Sigmoid colon (tissue), 4 donors: Measurements from ENCODE around the gene TMED4.

Experiments
- CTCF ChIP-seq, 4 experiments: fragments of 450-650 bp in 3 of 4; fragments of 200-600 bp in 1 of 4; IDR thresholded peaks; one replicate each; pipeline ENCODE4 v1.5.1; 2016 to 2019; ENCODE audit warnings: antibody characterized with exemption in 4 of 4, mild to moderate bottlenecking in 3 of 4, moderate library complexity in 2 of 4
- EP300 ChIP-seq, 4 donors: sonication (generic); formaldehyde crosslinking; IDR thresholded peaks; one replicate each; pipeline ENCODE4 v1.6.1; 2017; ENCODE audit warnings: antibody characterized with exemption in 4 of 4
- POLR2A ChIP-seq, 2 donors: fragments of 450-650 bp; IDR thresholded peaks; one replicate each; pipeline ENCODE4 v1.6.1; 2016; ENCODE audit warnings: antibody characterized with exemption in 2 of 2, mild to moderate bottlenecking in 2 of 2, moderate library complexity in 2 of 2
- POLR2AphosphoS5 ChIP-seq, 4 donors: sonication (generic); formaldehyde crosslinking; IDR thresholded peaks; one replicate each; pipeline ENCODE4 v1.6.1; 2017; ENCODE audit warnings: antibody characterized with exemption in 4 of 4

GRCh38 chr7:44599222-44599621, 17.2 kb upstream of the TMED4 start:
- no peak for TF ChIP-seq POLR2A (IDR thresholded peaks at IDR 0.05)
- TF ChIP-seq EP300 (IDR thresholded peaks at IDR 0.05), result no peak
- TF ChIP-seq CTCF (IDR thresholded peaks at IDR 0.05), result no peak
- TF ChIP-seq POLR2AphosphoS5 (IDR thresholded peaks at IDR 0.05), result no peak
